H9 (cell line): ENCODE measurements around the gene MBOAT2. TPM values are rescaled to one million over a fixed set of nuclear protein-coding genes. Genes with fewer than 3 reads are reported as not detected.

Experiments used
- DNase-seq: peaks from one replicate; pipeline ENCODE4 v3.0.0-alpha.2; 2017
- H2AFZ ChIP-seq: one replicate; pipeline ENCODE4 v1.6.1; 2013; ENCODE audit warnings: mild to moderate bottlenecking, low read length, control low read depth, moderate library complexity
- H2AK5ac ChIP-seq: 2 replicates; pipeline ENCODE4 v1.6.1; 2013; ENCODE audit warnings: low read length, control low read depth, mixed read lengths; ENCODE audit not compliant: insufficient read length
- H2BK120ac ChIP-seq: one replicate; pipeline ENCODE4 v1.6.1; 2013; ENCODE audit warnings: low read depth, mild to moderate bottlenecking, low read length, control low read depth, inconsistent platforms; ENCODE audit not compliant: poor library complexity, severe bottlenecking
- H2BK12ac ChIP-seq: 2 replicates; pipeline ENCODE4 v1.6.1; 2013; ENCODE audit warnings: low read length, control low read depth, mixed read lengths, low read depth; ENCODE audit not compliant: insufficient read length
- H2BK15ac ChIP-seq: 2 replicates; pipeline ENCODE4 v1.6.1; 2013; ENCODE audit warnings: low read depth, low read length, control low read depth
- H2BK20ac ChIP-seq: one replicate; pipeline ENCODE4 v1.6.1; 2013; ENCODE audit warnings: low read depth, mild to moderate bottlenecking, low read length, control low read depth, inconsistent platforms; ENCODE audit not compliant: poor library complexity, severe bottlenecking
- H2BK5ac ChIP-seq: 2 replicates; pipeline ENCODE4 v1.6.1; 2013; ENCODE audit warnings: low read length, control low read depth, mixed read lengths; ENCODE audit not compliant: insufficient read length
- H3K14ac ChIP-seq: 2 replicates; pipeline ENCODE4 v1.6.1; 2013; ENCODE audit warnings: low read length, control low read depth; ENCODE audit not compliant: insufficient read depth
- H3K18ac ChIP-seq: 2 replicates; pipeline ENCODE4 v1.6.1; 2013; ENCODE audit warnings: low read depth, mild to moderate bottlenecking, mixed read lengths, low read length, control low read depth; ENCODE audit not compliant: insufficient read length
- H3K23ac ChIP-seq: 2 replicates; pipeline ENCODE4 v1.6.1; 2013; ENCODE audit warnings: low read length, control low read depth, mixed read lengths, low read depth; ENCODE audit not compliant: insufficient read length
- H3K23me2 ChIP-seq: 2 replicates; pipeline ENCODE4 v1.6.1; 2013; ENCODE audit warnings: low read depth, mild to moderate bottlenecking, mixed read lengths, low read length, control low read depth; ENCODE audit not compliant: insufficient read length, poor library complexity, severe bottlenecking
- H3K27ac ChIP-seq: 2 replicates; pipeline ENCODE4 v1.5.1; 2013; ENCODE audit warnings: low read length, control low read depth, mixed read lengths, low read depth; ENCODE audit not compliant: insufficient read length
- H3K27me3 ChIP-seq: 2 replicates; pipeline ENCODE4 v1.6.1; 2013; ENCODE audit warnings: low read length, control low read depth, inconsistent platforms; ENCODE audit not compliant: insufficient read depth
- H3K4ac ChIP-seq: 2 replicates; pipeline ENCODE4 v1.6.1; 2013; ENCODE audit warnings: low read depth, mild to moderate bottlenecking, control low read depth, inconsistent platforms, low read length, moderate library complexity
- H3K4me1 ChIP-seq: 2 replicates; pipeline ENCODE4 v1.6.1; 2013; ENCODE audit warnings: low read length, control low read depth, inconsistent platforms; ENCODE audit not compliant: insufficient read depth
- H3K4me2 ChIP-seq: 2 replicates; pipeline ENCODE4 v1.6.1; 2013; ENCODE audit warnings: low read length, control low read depth, mixed read lengths; ENCODE audit not compliant: insufficient read length, insufficient read depth
- H3K56ac ChIP-seq: 2 replicates; pipeline ENCODE4 v1.6.1; 2013; ENCODE audit warnings: low read depth, mild to moderate bottlenecking, mixed read lengths, low read length, control low read depth; ENCODE audit not compliant: insufficient read length
- H3K79me1 ChIP-seq: 2 replicates; pipeline ENCODE4 v1.6.1; 2013; ENCODE audit warnings: low read depth, mild to moderate bottlenecking, moderate library complexity, low read length, control low read depth, inconsistent platforms; ENCODE audit not compliant: insufficient read depth, poor library complexity, severe bottlenecking
- H3K79me2 ChIP-seq: 2 replicates; pipeline ENCODE4 v1.6.1; 2013; ENCODE audit warnings: low read length, control low read depth, inconsistent platforms; ENCODE audit not compliant: insufficient read depth
- H3K9ac ChIP-seq: 2 replicates; pipeline ENCODE4 v1.6.1; 2013; ENCODE audit warnings: low read length, control low read depth, mixed read lengths; ENCODE audit not compliant: insufficient read length; ENCODE audit errors: extremely low read depth
- H3K9me3 ChIP-seq: one replicate; pipeline ENCODE4 v1.6.1; 2013; ENCODE audit warnings: low read depth, low read length, inconsistent platforms; ENCODE audit not compliant: control insufficient read depth
- H3T11ph ChIP-seq: one replicate; pipeline ENCODE4 v1.6.1; 2013; ENCODE audit warnings: mild to moderate bottlenecking, low read length, control low read depth, inconsistent platforms
- H4K20me1 ChIP-seq: one replicate; pipeline ENCODE4 v1.6.1; 2013; ENCODE audit not compliant: control insufficient read depth, insufficient read length, insufficient read depth
- H4K5ac ChIP-seq: 2 replicates; pipeline ENCODE4 v1.6.1; 2013; ENCODE audit warnings: low read depth, mild to moderate bottlenecking, mixed read lengths, low read length, control low read depth; ENCODE audit not compliant: insufficient read length
- H4K8ac ChIP-seq: replicated peaks from 2 replicates; pipeline ENCODE4 v1.6.1; 2013; ENCODE audit warnings: low read length, control low read depth, mixed read lengths, low read depth; ENCODE audit not compliant: insufficient read length
- H4K91ac ChIP-seq: 2 replicates; pipeline ENCODE4 v1.6.1; 2013; ENCODE audit warnings: low read depth, mild to moderate bottlenecking, moderate library complexity, mixed read lengths, low read length, control low read depth; ENCODE audit not compliant: insufficient read length
- H3K27ac Mint-ChIP-seq, 3 experiments: 2 replicates in 2 of 3; 3 replicates in 1 of 3; pipeline ENCODE4 v1.8.0; 2020 to 2021; ENCODE audit warnings: mixed read lengths in 3 of 3, mild to moderate bottlenecking in 1 of 3, moderate library complexity in 1 of 3
- H3K27me3 Mint-ChIP-seq: 2 replicates; pipeline ENCODE4 v1.8.0; 2021; ENCODE audit warnings: low read depth, mild to moderate bottlenecking, moderate library complexity, mixed read lengths
- H3K36me3 Mint-ChIP-seq, 3 experiments: 2 replicates in 2 of 3; 3 replicates in 1 of 3; pipeline ENCODE4 v1.8.0; 2020 to 2021; ENCODE audit warnings: low read depth in 3 of 3, mixed read lengths in 3 of 3; ENCODE audit not compliant: insufficient read depth in 1 of 3
- H3K4me1 Mint-ChIP-seq, 2 experiments: 2 replicates each; pipeline ENCODE4 v1.8.0; 2020; ENCODE audit warnings: mixed read lengths in 2 of 2
- H3K4me3 Mint-ChIP-seq, 2 experiments: 2 replicates in 1 of 2; 3 replicates in 1 of 2; pipeline ENCODE4 v1.8.0; 2020 to 2021; ENCODE audit warnings: mild to moderate bottlenecking in 2 of 2, mixed read lengths in 2 of 2, moderate library complexity in 1 of 2
- H3K9me3 Mint-ChIP-seq, 2 experiments: 2 replicates in 1 of 2; 3 replicates in 1 of 2; pipeline ENCODE4 v1.8.0; 2020; ENCODE audit warnings: mild to moderate bottlenecking in 2 of 2, mixed read lengths in 2 of 2, moderate library complexity in 1 of 2
- CTCF ChIP-seq: fragments of 200-600 bp; sonication (generic); conservative IDR thresholded peaks from 3 replicates; pipeline ENCODE4 v1.8.0; 2021; ENCODE audit warnings: antibody characterized with exemption, mild to moderate bottlenecking
- WGBS: extraction: QIAGEN DNeasy Blood & Tissue Kit; methylation state at CpG from one replicate; pipeline ENCODE4 v1.1.7; 2013; ENCODE audit warnings: missing lambda C conversion rate, low lambda C conversion rate, mixed read lengths; ENCODE audit not compliant: insufficient read length; ENCODE audit errors: extremely low coverage; 5-methylcytosine and 5-hydroxymethylcytosine counted together
- total RNA-seq: library from RNA; stranded (reverse); gene quantifications from 2 replicates; pipeline ENCODE4 v1.2.1, GENCODE V29; 2021

Gene MBOAT2
- total RNA-seq, 1 experiment from 2014 or later: 20.2 TPM

GRCh38 chr2:8867363-8867762, 136.1 kb downstream of the MBOAT2 start:
- Histone ChIP-seq H3K23ac (no peak overlapping the region), H2AFZ (no peak overlapping the region), H4K5ac (no peak overlapping the region), H3K18ac (no peak overlapping the region), H3K9me3 (no peaks in the 10 kb centered on the region), H3K79me2 (no peaks in the 10 kb centered on the region), H3K23me2 (no peaks in the 10 kb centered on the region), H2BK12ac (no peak overlapping the region), H4K91ac (no peak overlapping the region), H3K4ac (no peak overlapping the region), H2AK5ac (no peak overlapping the region), H3K56ac (no peak overlapping the region), H2BK15ac (no peak overlapping the region), H3K14ac (no peak overlapping the region), H2BK20ac (no peak overlapping the region), H3K4me2 (no peak overlapping the region), H3T11ph (no peak overlapping the region), H3K4me1 (no peaks in the 10 kb centered on the region), H3K27me3 (no peaks in the 10 kb centered on the region), H2BK5ac (no peak overlapping the region), H3K27ac (no peak overlapping the region), H4K20me1 (no peaks in the 10 kb centered on the region), H4K8ac (no peak overlapping the region), H3K9ac (no peak overlapping the region), H2BK120ac (no peak overlapping the region), H3K79me1 (no peaks in the 10 kb centered on the region)
- H3K36me3 Mint-ChIP-seq: peaks cover 0 to under 1% (median 0%) of the 10 kb centered on the region in 3 experiments; a peak in 1 of 7 replicates
- H3K4me3 Mint-ChIP-seq: no peak overlapping the region
- H3K4me1 Mint-ChIP-seq: no peaks in the 10 kb centered on the region
- TF ChIP-seq CTCF: no peak
- DNase-seq: no peak
- no CpG with 5 or more reads among the region's 3 CpGs for WGBS
- H3K9me3 Mint-ChIP-seq: no peaks in the 10 kb centered on the region
- peak overlapping the region in 2 of 3 experiments; percentile 28 to 61; a peak in 3 of 7 replicates for H3K27ac Mint-ChIP-seq
- no peaks in the 10 kb centered on the region for H3K27me3 Mint-ChIP-seq
